ENCODE results near the gene TSPAN3. TPM values are rescaled to one million over a fixed set of nuclear protein-coding genes. Genes with fewer than 3 reads are reported as not detected.
A peak's percentile ranks its signal among the peaks of the same experiment; 100 is the strongest.

TSPAN3 gene
- total RNA-seq, 1 donor from 2014 or later = 288 TPM

DNA sequence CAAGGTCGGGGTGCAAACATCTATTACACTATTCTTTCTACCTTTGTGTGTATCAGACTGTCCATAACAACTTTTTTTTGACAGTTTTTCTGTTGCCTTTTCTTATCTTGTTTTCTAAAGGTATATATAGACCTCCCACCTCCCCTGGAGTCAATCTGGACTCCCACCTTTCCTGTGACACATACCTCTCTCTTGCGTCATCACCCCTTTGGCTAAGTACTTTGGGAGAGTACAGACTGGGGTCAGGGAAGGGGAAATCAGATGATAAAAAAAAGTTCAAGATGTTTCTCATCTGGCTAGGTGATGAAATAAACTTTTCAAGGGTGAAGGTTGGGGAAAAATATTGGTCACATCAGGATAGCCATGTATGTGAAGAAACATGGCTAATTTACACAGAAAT lies 17.2 kb downstream of the TSPAN3 start:
- Mint-ChIP-seq H3K4me1 (ENCODE audit: unreplicated experiment) (peaks cover 29% of the 10 kb centered on the region), H3K4me3 (no peak overlapping the region), H3K27ac (no peak overlapping the region), H3K27me3 (no peaks in the 10 kb centered on the region), H3K9me3 (no peaks in the 10 kb centered on the region), H3K36me3 (peaks cover 34% of the 10 kb centered on the region)
- DNase-seq (ENCODE audit: extremely low spot score, unreplicated experiment) = no peak
- TF ChIP-seq, protein P1, sequence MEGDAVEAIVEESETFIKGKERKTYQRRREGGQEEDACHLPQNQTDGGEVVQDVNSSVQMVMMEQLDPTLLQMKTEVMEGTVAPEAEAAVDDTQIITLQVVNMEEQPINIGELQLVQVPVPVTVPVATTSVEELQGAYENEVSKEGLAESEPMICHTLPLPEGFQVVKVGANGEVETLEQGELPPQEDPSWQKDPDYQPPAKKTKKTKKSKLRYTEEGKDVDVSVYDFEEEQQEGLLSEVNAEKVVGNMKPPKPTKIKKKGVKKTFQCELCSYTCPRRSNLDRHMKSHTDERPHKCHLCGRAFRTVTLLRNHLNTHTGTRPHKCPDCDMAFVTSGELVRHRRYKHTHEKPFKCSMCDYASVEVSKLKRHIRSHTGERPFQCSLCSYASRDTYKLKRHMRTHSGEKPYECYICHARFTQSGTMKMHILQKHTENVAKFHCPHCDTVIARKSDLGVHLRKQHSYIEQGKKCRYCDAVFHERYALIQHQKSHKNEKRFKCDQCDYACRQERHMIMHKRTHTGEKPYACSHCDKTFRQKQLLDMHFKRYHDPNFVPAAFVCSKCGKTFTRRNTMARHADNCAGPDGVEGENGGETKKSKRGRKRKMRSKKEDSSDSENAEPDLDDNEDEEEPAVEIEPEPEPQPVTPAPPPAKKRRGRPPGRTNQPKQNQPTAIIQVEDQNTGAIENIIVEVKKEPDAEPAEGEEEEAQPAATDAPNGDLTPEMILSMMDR (conservative IDR thresholded peaks at IDR 0.05) = no peak

DNA sequence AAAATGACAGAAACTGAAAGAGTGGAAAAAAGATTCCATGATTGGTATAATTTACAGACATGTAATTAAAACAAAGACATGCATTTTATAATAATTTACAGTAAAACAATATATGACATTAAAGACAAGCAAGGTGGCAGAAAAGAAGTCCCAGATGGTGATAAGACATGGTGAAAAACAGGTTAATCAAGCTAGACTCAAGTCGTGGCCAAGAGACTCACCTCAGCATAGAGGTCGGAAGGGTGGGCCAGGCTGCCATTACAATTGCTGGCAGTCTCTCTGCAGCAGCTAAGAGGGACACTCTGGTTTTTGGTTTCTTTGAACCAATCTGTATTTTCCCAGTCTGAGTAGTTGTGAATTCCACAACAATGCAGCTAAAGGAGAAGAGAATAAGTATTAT lies 18.4 kb downstream of the TSPAN3 start:
- Mint-ChIP-seq H3K4me3 (peak overlapping the region; percentile 22), H3K9me3 (no peaks in the 10 kb centered on the region), H3K27me3 (no peaks in the 10 kb centered on the region), H3K36me3 (peaks cover 35% of the 10 kb centered on the region), H3K4me1 (ENCODE audit: unreplicated experiment) (peaks cover 17% of the 10 kb centered on the region), H3K27ac (no peak overlapping the region)
- TF ChIP-seq, protein P1 (conservative IDR thresholded peaks at IDR 0.05) = no peak
- DNase-seq (ENCODE audit: extremely low spot score, unreplicated experiment) = no peak

DNA sequence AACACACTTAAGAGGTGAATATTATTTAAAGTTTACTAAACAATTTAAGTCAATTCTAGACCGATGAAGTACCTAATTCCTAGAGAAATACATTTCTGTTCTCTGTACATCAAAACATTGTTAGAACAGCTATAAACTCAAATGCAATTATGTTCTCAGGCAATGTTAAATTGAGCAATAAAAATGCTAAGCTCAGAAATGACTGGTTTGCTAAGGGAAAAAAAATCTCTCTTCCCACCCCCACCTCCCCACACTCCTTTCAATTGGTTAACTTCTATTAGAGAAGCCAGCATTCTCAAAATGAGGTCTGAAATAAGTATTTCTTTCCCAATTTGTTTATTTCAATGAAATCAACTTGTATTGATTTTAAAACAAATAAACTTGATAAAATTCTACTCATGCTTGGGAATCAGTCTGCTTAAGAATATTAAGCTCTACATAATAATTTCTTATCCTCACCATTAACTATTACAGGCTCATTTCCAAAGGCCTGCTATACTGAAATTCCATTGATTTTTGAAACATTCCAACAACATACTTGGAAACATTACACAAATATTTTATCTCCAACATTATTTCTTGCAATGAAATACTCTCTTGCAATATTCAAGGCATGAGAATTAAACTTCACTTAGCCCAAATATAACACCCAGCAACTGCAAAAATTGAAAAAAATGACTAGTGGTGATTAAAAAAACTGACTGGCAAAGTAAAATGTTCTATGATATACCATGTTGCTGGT lies 22.6 kb downstream of the TSPAN3 start:
- no peaks in the 10 kb centered on the region for H3K9me3 Mint-ChIP-seq
- H3K27me3 Mint-ChIP-seq = no peaks in the 10 kb centered on the region
- H3K27ac Mint-ChIP-seq = no peak overlapping the region
- peaks cover 50% of the 10 kb centered on the region for H3K36me3 Mint-ChIP-seq
- DNase-seq (ENCODE audit: extremely low spot score, unreplicated experiment) = no peak
- TF ChIP-seq, protein P1 (conservative IDR thresholded peaks at IDR 0.05) = no peak
- H3K4me1 Mint-ChIP-seq (ENCODE audit: unreplicated experiment) = peaks cover 8% of the 10 kb centered on the region
- no peak overlapping the region for H3K4me3 Mint-ChIP-seq

DNA sequence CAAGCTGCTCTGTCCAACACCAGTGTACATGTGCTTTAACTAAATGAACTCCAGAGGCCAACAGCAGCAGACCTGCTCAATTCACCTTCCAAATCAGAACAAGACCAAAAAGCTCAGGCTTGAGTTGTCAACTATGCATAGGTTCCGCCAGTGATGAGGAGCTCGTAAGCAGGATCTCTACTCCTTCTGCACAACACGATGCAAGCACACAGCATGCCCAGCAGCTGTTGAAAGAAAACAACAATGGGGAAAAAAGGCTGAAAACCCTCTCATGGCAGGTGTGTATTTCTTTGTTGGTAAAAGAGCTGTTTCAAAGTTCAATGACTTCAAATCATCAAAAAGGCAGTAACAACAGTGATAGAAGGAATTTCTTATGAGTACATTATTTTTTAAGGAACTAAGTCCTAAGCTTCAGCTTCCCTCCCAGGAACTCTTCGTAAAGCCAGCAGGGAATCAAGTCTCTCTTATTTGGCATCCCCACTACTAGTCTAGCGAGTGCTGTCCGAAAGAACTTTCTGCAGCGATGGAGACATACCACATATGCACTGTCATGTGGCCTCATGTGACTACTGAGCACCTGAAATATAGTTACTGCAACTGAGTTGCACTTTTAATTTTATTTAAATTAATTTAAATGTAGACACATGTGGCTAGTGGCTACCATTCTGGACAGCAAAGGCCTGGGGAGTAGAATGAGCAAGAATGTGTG lies 24.1 kb downstream of the TSPAN3 start:
- DNase-seq (ENCODE audit: extremely low spot score, unreplicated experiment) = no peak
- no peaks in the 10 kb centered on the region for H3K9me3 Mint-ChIP-seq
- H3K27me3 Mint-ChIP-seq = no peaks in the 10 kb centered on the region
- no peak overlapping the region for H3K27ac Mint-ChIP-seq
- H3K36me3 Mint-ChIP-seq = peaks cover 52% of the 10 kb centered on the region
- no peak overlapping the region for H3K4me3 Mint-ChIP-seq
- H3K4me1 Mint-ChIP-seq (ENCODE audit: unreplicated experiment) = no peaks in the 10 kb centered on the region
- TF ChIP-seq, protein P1 (conservative IDR thresholded peaks at IDR 0.05) = no peak

DNA sequence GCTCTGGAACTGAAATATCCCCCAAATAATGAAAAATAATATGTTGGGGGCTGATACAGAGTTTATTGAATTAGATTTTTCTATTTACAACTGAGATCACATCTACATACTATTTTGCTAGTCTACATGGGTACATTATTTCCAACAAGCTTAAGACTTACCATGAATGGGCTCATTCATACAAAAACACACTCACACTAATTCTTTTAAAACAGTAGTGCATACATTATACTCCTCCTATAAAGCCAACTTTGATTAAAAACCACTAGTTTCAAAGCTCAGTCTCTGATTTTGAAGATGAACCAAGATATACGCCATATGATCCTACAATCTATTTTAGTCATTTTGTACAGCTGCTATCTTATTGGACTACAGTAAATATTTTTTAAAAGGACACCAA lies 24.9 kb downstream of the TSPAN3 start:
- Mint-ChIP-seq H3K9me3 (no peaks in the 10 kb centered on the region), H3K36me3 (peaks cover 58% of the 10 kb centered on the region), H3K27ac (no peak overlapping the region), H3K4me3 (no peak overlapping the region), H3K27me3 (no peaks in the 10 kb centered on the region), H3K4me1 (ENCODE audit: unreplicated experiment) (no peaks in the 10 kb centered on the region)
- no peak for DNase-seq (ENCODE audit: extremely low spot score, unreplicated experiment)
- TF ChIP-seq, protein P1 (conservative IDR thresholded peaks at IDR 0.05) = no peak
